Pancreas (tissue), 10 donors: ENCODE measurements around the gene NR1H2. TPM values are rescaled to one million over a fixed set of nuclear protein-coding genes. Genes with fewer than 3 reads are reported as not detected.

Experiments used
- ATAC-seq, 4 donors: fragments of 200-7000 bp; cut with Tn5 transposase; one replicate each; pipeline versions ENCODE4 v1.8.0 to v1.9.1; 2020; ENCODE audit warnings: mild to moderate bottlenecking in 4 of 4, moderate library complexity in 4 of 4
- DNase-seq, 6 donors: peaks; one replicate each; pipeline ENCODE4 v3.0.0-alpha.2; 2020
- FAIRE-seq: peaks from 2 replicates; lab custom pipeline; 2012; peaks lifted over from hg19 to GRCh38; lab: Jason Lieb, UNC
- H3K27ac ChIP-seq, 4 donors: fragments of 200-600 bp; sonication (generic); 1 replicate in 3 of 4; 2 replicates in 1 of 4; pipeline versions ENCODE4 v1.5.0 to v1.8.0; 2020
- H3K27me3 ChIP-seq, 4 donors: fragments of 200-600 bp; one replicate each; pipeline ENCODE4 v1.8.0; 2021
- H3K36me3 ChIP-seq, 3 donors: fragments of 200-600 bp; sonication (generic) in 1 of 3; one replicate each; pipeline versions ENCODE4 v1.5.0 to v1.8.0; 2020 to 2021
- H3K4me1 ChIP-seq, 3 donors: fragments of 200-600 bp; one replicate each; pipeline ENCODE4 v1.8.0; 2021
- H3K4me3 ChIP-seq, 4 donors: fragments of 200-600 bp; sonication (generic) in 2 of 4; one replicate each; pipeline versions ENCODE4 v1.5.0 to v1.8.0; 2020 to 2021
- H3K9me3 ChIP-seq, 4 donors: fragments of 200-600 bp; one replicate each; pipeline ENCODE4 v1.8.0; 2021
- WGBS, 2 donors: extraction: QIAGEN DNeasy Blood & Tissue Kit; methylation state at CpG; one replicate each; pipeline ENCODE4 v1.1.7; 2013; 5-methylcytosine and 5-hydroxymethylcytosine counted together
- intact Hi-C, 3 donors: fragments of 100-400 bp; cut with DNase I; formaldehyde crosslinking; loops; one replicate each; pipeline versions ENCODE4 v1.11.1 to v1.14.2; 2022
- polyA plus RNA-seq, 2 donors: library from polyadenylated mRNA; stranded (reverse); fragments of 200-250 nt; gene quantifications; one replicate each; pipeline ENCODE4 v1.2.3, GENCODE V29; 2013
- total RNA-seq, 6 donors: library from RNA; stranded (reverse); fragmentation: NEBNext Ultra II Directional in 4 of 6; extraction: Animal tissue kit (Norgen Biotek cat#: 25700) in 4 of 6; gene quantifications; one replicate each; pipeline versions ENCODE4 v1.2.1 to v1.2.4, GENCODE V29; 2021 to 2023
- TF ChIP-seq, protein P1 (sequence below), 4 donors: fragments of 200-600 bp; sonication (generic) in 3 of 4; IDR thresholded peaks; one replicate each; pipeline versions ENCODE4 v1.5.0 to v1.8.0; 2021; ENCODE audit warnings: antibody characterized with exemption in 4 of 4
- donor health status: healthy with polysubstance abuse.
- donor health status: DM: no; HTN: no; CAD: no; lungs with moderate emphysema.
- donor health status: DM: no; HTN: no; CAD: no.
- donor health status: control.
- donor health status: control.
- donor health status: Bipolar disorder and iron deficiency.
- donor health status: DM: yes; HTN: yes; CAD: no.
- donor health status: DM: no; HTN: no; CAD: no.
- donor health status: DM: no; HTN: no; CAD: no.
- donor health status: DM: yes; HTN: yes; CAD: no.

The NR1H2 gene
- total and polyA plus RNA-seq, 8 donors, result 20.5 to 46.5 (median 27.2) TPM

GRCh38 chr19:50392759-50393158, 16.5 kb downstream of the NR1H2 start:
- intact Hi-C loops, result no loop called here
- no peak for DNase-seq
- FAIRE-seq, result no peak
- WGBS, 2 donors, result 88 to 91% methylated on average over 5 of the region's 5 CpGs
- no peak overlapping the region for H3K4me3 ChIP-seq
- H3K9me3 ChIP-seq, result no peaks in the 10 kb centered on the region
- TF ChIP-seq, protein P1, sequence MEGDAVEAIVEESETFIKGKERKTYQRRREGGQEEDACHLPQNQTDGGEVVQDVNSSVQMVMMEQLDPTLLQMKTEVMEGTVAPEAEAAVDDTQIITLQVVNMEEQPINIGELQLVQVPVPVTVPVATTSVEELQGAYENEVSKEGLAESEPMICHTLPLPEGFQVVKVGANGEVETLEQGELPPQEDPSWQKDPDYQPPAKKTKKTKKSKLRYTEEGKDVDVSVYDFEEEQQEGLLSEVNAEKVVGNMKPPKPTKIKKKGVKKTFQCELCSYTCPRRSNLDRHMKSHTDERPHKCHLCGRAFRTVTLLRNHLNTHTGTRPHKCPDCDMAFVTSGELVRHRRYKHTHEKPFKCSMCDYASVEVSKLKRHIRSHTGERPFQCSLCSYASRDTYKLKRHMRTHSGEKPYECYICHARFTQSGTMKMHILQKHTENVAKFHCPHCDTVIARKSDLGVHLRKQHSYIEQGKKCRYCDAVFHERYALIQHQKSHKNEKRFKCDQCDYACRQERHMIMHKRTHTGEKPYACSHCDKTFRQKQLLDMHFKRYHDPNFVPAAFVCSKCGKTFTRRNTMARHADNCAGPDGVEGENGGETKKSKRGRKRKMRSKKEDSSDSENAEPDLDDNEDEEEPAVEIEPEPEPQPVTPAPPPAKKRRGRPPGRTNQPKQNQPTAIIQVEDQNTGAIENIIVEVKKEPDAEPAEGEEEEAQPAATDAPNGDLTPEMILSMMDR (IDR thresholded peaks at IDR 0.05), result no peak
- H3K36me3 ChIP-seq, result no peaks in the 10 kb centered on the region
- ATAC-seq, result no peak
- H3K4me1 ChIP-seq, result no peaks in the 10 kb centered on the region
- H3K27me3 ChIP-seq, result no peaks in the 10 kb centered on the region
- H3K27ac ChIP-seq, result no peak overlapping the region

DNA sequence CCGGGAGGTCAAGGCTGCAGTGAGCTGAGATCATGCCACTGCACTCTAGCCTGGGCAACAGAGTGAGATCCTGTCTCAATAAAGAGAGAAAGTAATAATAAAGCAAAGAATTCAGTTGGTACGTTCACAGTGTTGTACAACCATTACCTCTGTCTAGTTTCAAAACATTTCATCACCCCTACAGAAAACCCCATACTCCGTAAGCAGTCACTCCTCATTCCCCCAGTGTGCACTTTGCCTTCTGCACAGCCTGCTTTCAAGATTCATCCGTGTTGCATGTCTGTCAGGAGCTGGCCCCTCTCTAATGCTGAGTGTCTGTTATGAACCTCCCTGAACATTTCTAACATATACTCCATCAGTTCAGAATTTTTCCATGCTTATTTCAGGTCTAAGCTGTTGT, 17.3 kb downstream of the NR1H2 start:
- H3K27me3 ChIP-seq, result no peaks in the 10 kb centered on the region
- intact Hi-C loops, result no loop called here
- no peaks in the 10 kb centered on the region for H3K36me3 ChIP-seq
- no peak overlapping the region for H3K27ac ChIP-seq
- ATAC-seq (no peak), FAIRE-seq (no peak), DNase-seq (no peak)
- 86 to 97% methylated on average over 4 of the region's 4 CpGs for WGBS, 2 donors
- TF ChIP-seq, protein P1 (IDR thresholded peaks at IDR 0.05), result no peak
- H3K9me3 ChIP-seq, result no peaks in the 10 kb centered on the region
- H3K4me3 ChIP-seq, result no peak overlapping the region
- H3K4me1 ChIP-seq, result no peaks in the 10 kb centered on the region

DNA sequence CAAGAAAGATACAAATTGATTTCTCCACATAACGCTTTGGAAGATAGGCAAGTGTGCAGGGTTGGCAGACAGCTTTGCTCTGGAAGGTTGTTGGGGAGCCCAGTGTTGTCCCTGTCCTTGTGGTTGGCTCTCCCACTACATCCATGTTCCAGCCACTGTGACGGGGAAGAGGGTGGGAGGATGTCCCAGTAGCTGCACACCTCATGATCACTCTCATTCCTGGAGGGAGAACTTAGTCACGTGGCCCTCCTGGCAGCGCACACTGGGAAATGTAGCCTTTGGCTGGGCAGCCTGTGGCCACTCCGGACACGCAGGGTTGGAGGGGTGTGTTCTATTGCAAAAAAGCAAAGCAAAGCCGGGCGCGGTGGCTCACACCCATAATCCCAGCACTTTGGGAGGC, 17.8 kb downstream of the NR1H2 start:
- Histone ChIP-seq H3K4me3 (no peak overlapping the region), H3K36me3 (no peaks in the 10 kb centered on the region), H3K27ac (no peak overlapping the region), H3K4me1 (no peaks in the 10 kb centered on the region), H3K9me3 (no peaks in the 10 kb centered on the region), H3K27me3 (no peaks in the 10 kb centered on the region)
- WGBS, 2 donors, result 96 to 97% methylated on average over 9 of the region's 9 CpGs
- no peak for DNase-seq
- ATAC-seq, result no peak
- TF ChIP-seq, protein P1 (IDR thresholded peaks at IDR 0.05), result no peak
- intact Hi-C loops, result no loop called here
- FAIRE-seq, result no peak

- FAIRE-seq, result no peak
Measured at GRCh38 chr19:50398675-50399367, 22.6 kb downstream of the NR1H2 start.

DNA sequence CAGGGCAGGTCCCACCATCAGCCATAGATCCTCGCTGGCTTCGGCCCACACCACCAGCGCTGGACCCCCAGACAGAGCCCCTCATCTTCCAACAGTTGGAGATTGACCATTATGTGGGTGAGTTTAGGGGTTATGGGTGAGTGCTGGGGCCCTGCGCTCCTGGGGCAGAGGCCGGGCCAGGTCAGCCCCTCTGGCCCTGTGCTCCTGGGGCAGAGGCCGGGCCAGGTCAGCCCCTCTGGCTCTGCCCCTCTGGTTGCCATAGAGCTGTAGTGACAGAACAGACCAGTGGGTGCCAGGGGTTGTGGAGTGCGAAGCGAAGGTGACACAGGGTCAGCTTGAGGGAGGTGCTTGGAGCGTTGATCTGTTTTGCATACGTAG, 23.1 kb downstream of the NR1H2 start:
- FAIRE-seq (no peak), ATAC-seq (no peak), DNase-seq (no peak)
- Histone ChIP-seq H3K27ac (no peak overlapping the region), H3K9me3 (no peaks in the 10 kb centered on the region), H3K4me1 (no peaks in the 10 kb centered on the region), H3K36me3 (no peaks in the 10 kb centered on the region), H3K4me3 (no peak overlapping the region), H3K27me3 (no peaks in the 10 kb centered on the region)
- 97% methylated on average over 10 of the region's 10 CpGs for WGBS, 2 donors
- TF ChIP-seq, protein P1 (IDR thresholded peaks at IDR 0.05), result no peak
- intact Hi-C loops, result no loop called here

More at GRCh38 chr19:50398675-50399367, 22.6 kb downstream of the NR1H2 start:
- Histone ChIP-seq H3K4me3 (no peak overlapping the region), H3K9me3 (no peaks in the 10 kb centered on the region), H3K4me1 (no peaks in the 10 kb centered on the region), H3K27ac (no peak overlapping the region), H3K27me3 (no peaks in the 10 kb centered on the region), H3K36me3 (no peaks in the 10 kb centered on the region)
- ATAC-seq (no peak), DNase-seq (no peak)
- WGBS, 2 donors, result 94 to 96% methylated on average over 13 of the region's 13 CpGs
- TF ChIP-seq, protein P1 (IDR thresholded peaks at IDR 0.05), result no peak
- intact Hi-C loops, result no loop called here
